Stimulated activated CD4-positive, alpha-beta T cell treated with anti-CD3 and anti-CD28 coated beads, TNF-alpha, amount 100 ng/mL, for 1 hour (primary cell): ENCODE data around the gene ZDHHC22.

ENCODE experiments used
- DNase-seq, 3 donors: peaks; one replicate each; pipeline ENCODE4 v3.0.0-alpha.2; 2020; ENCODE audit warnings: low read depth in 3 of 3, low spot score in 1 of 3

Gene ZDHHC22

GRCh38 chr14:77085538-77085937, 56.1 kb downstream of the ZDHHC22 start:
- no peak for DNase-seq

- no peak for DNase-seq
Observed at GRCh38 chr14:77084985-77085384, 56.6 kb downstream of the ZDHHC22 start.

GRCh38 chr14:77083082-77083481, 58.5 kb downstream of the ZDHHC22 start:
- DNase-seq: no peak

GRCh38 chr14:77082356-77082755, 59.2 kb downstream of the ZDHHC22 start:
- no peak for DNase-seq
